Measurements from ENCODE around the gene SYP.
"Not testable (repeated sequence)": the region's sequence is repeated elsewhere in the genome, so short reads cannot be mapped to it uniquely, and the experiment has no call there.

The SYP gene

GRCh38 chrX:49190821-49191573, 9.0 kb downstream of the SYP start:
- DNase-seq (ENCODE audit: low read depth in 2 of 3, low spot score in 2 of 3), result peak in 2 of 3 experiments; percentile 45 to 55

DNA sequence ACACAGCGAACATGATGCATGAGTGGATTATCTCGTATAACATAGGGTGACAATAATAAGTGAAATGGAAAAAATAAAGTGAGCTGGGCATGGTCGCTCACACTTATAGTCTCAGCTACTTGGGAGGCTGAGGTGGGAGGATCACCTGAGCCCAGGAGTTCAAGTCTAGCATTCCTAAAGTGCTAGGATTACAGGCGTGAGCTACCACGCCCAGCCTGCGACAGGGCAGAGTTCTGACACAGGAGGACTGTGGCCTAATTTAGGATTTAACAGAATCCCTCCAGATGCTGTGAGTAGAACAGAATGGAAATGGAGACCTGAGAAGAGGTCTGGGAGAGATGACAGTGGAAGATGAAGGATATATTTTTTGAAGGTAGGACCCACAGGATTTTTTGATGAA, 10.4 kb downstream of the SYP start:
- no peak for DNase-seq (ENCODE audit: low read depth in 2 of 3, low spot score in 2 of 3)

DNA sequence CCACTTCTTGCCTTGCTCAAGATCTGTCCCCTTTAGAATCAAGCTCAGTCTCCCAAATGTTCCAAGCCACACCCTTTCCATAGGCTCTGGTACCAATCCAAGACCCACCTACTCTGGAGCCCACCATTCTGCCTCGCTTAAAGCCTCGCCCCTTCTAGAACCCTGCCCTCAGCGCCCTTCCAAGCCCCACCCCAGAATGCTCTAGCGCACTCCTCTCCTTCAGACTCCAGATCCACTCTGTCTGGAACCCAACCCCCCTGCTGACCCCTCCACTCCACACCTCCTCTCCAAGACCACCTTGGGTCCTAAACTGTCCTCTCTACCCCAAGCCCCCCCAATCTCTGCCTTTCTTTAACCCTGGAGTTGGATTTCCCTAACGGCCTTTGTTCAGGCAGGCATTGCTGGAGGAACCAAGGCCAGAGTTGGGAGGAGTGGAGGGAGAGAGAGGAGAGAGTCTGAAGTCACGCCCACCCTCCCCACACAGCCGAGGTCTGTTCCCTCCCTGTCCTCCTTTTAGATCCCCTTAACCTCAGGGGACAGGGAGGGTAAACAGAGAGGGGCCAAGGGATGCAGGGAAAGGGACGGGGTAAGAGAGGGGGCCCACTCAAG, 11.4 kb downstream of the SYP start:
- DNase-seq (ENCODE audit: low read depth in 2 of 3, low spot score in 2 of 3), result no peak

GRCh38 chrX:49187526-49187925, 12.5 kb downstream of the SYP start:
- no peak for DNase-seq (ENCODE audit: low read depth in 2 of 3, low spot score in 2 of 3)

- no peak for DNase-seq (ENCODE audit: low read depth in 2 of 3, low spot score in 2 of 3)
These were observed 13.0 kb downstream of the SYP start for GRCh38 chrX:49187028-49187394.

DNA sequence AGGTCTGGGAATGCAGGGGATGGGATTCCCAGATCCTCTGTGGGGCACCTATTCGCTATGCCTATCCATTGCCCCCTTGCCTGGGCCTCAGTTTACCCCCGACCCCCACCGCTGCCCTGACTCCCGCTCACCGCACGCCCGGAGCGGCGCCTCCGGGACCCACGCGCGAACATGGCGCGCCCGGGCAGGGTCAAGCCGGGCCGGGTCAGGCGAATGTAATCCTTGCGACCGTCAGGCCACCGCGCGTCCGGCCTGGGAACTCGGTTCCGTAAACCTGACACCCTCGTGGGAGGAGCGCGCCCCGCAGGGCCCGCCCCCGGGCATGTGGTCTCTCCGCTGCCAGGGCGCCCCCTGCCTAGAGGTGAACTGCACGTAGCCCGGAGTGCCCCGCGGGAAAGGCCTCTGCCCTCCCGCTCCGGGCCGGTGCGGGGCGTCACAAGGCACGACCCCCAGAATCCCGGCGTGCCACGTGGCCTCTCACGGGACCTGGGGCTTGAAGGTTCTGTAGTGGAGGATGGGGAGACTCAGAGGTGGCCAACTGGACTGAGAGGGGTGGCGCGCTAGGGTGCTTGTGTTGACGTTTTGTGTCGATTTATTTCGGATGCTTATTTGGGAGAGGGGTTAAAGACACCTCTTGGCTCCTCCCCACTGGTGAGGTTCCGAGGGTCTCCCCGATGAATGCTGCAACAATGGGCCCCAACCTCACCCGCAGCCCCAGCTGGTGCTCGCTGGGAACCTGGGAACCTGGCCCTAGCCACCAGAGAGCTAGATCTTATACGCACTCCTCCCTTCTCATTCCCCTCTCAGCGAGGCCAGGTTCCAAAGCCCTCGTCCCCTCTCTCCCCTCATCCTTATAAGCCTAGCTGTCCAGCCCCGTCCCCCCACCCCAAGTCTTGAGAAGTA, 13.6 kb downstream of the SYP start, which contains the start of gene PRICKLE3:
Gene PRICKLE3, minus strand, starts transcription at position 249 of the 903 bp plus-strand sequence. Its CDS starts 76 bp downstream, at position 173.
- peak in 2 of 3 experiments; percentile 49 to 56 for DNase-seq (ENCODE audit: low read depth in 2 of 3, low spot score in 2 of 3)

GRCh38 chrX:49184294-49185281, 15.4 kb downstream of the SYP start:
- DNase-seq (ENCODE audit: low read depth in 2 of 3, low spot score in 2 of 3), result no peak

GRCh38 chrX:49183701-49184281, 16.2 kb downstream of the SYP start:
- no peak for DNase-seq (ENCODE audit: low read depth in 2 of 3, low spot score in 2 of 3)

- no peak for DNase-seq (ENCODE audit: low read depth in 2 of 3, low spot score in 2 of 3)
These were observed 20.6 kb downstream of the SYP start for GRCh38 chrX:49179358-49179757.

GRCh38 chrX:49178537-49178936, 21.5 kb downstream of the SYP start:
- no peak for DNase-seq (ENCODE audit: low read depth in 2 of 3, low spot score in 2 of 3)

GRCh38 chrX:49177873-49178480, 22.0 kb downstream of the SYP start:
- no peak for DNase-seq (ENCODE audit: low read depth in 2 of 3, low spot score in 2 of 3)

- DNase-seq (ENCODE audit: low read depth in 2 of 3, low spot score in 2 of 3), result no peak
These were observed 22.6 kb downstream of the SYP start for GRCh38 chrX:49177338-49177833.

GRCh38 chrX:49176421-49177326, 23.3 kb downstream of the SYP start:
- no peak for DNase-seq (ENCODE audit: low read depth in 2 of 3, low spot score in 2 of 3)

- no peak for DNase-seq (ENCODE audit: low read depth in 2 of 3, low spot score in 2 of 3)
These were observed 24.3 kb downstream of the SYP start for GRCh38 chrX:49175435-49176274.

GRCh38 chrX:49174723-49175122, 25.3 kb downstream of the SYP start:
- no peak for DNase-seq (ENCODE audit: low read depth in 2 of 3, low spot score in 2 of 3)

DNA sequence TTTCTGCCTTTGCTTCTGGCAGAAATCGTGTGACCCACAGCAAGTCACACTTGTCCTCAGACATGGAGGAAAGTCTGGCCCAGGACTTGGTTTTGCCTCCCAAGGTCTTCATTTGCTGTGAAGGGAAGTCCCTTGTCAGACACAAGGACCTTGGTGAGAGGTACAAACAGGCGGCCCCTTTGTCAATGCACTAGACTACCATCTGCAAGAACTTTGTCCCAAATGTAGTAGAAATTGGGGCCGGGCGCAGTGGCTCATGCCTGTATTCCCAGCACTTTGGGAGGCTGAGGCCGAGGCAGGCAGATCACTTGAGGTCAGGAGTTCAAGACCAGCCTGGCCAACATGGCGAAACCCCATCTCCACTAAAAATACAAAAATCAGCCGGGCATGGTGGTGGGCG, 26.4 kb downstream of the SYP start:
- DNase-seq (ENCODE audit: low read depth in 2 of 3, low spot score in 2 of 3), result not testable (repeated sequence)

- peak in 1 of 3 experiments; percentile 53 for DNase-seq (ENCODE audit: low read depth in 2 of 3, low spot score in 2 of 3)
These were observed 27.7 kb downstream of the SYP start for GRCh38 chrX:49172280-49172780.

Measured in activated CD8-positive, alpha-beta memory T cell treated with anti-CD3 and anti-CD28 coated beads for 48 hours (primary cell).